IMR-90 (cell line): ENCODE data around the gene EHMT1. TPM values are rescaled to one million over a fixed set of nuclear protein-coding genes. Genes with fewer than 3 reads are reported as not detected.

Source experiments
- ATAC-seq: fragments of 200-7000 bp; cut with Tn5 transposase; 2 replicates; pipeline ENCODE4 v1.9.1; 2020; ENCODE audit warnings: low read depth, mild to moderate bottlenecking, moderate library complexity
- BruUV-seq: library from RNA; stranded (reverse); fragments of 400-500 nt; replicated peaks from 2 replicates; lab custom pipeline; 2021; lab: Mats Ljungman, UMichigan
- CTCF ChIA-PET: fragments of 300-600 bp; formaldehyde crosslinking; extraction: SDS; loops from one replicate; lab custom pipeline; 2021; ENCODE audit warnings: antibody characterized with exemption; lab: Yijun Ruan, JAX
- POLR2A ChIA-PET: fragments of 300-600 bp; sonication (Branson Sonifier 250); formaldehyde crosslinking; loops from one replicate; lab custom pipeline; 2022; ENCODE audit warnings: antibody characterized with exemption; ENCODE audit not compliant: unreplicated experiment; lab: Charles Lee
- DNase-seq: peaks from one replicate; pipeline ENCODE4 v3.0.0; 2013
- H2AFZ ChIP-seq: replicated peaks from 2 replicates; pipeline ENCODE3; 2013; ENCODE audit warnings: low read length, mild to moderate bottlenecking; ENCODE audit not compliant: poor library complexity
- H2AK5ac ChIP-seq: 2 replicates; pipeline ENCODE4 v1.6.1; 2013; ENCODE audit warnings: low read depth, low read length, inconsistent platforms
- H2AK9ac ChIP-seq: replicated peaks from 2 replicates; pipeline ENCODE3; 2013; ENCODE audit warnings: mild to moderate bottlenecking, low read depth, low read length, moderate library complexity; ENCODE audit not compliant: poor library complexity
- H2BK120ac ChIP-seq: 2 replicates; pipeline ENCODE4 v1.6.1; 2013; ENCODE audit warnings: low read depth, low read length, inconsistent platforms
- H2BK15ac ChIP-seq: 3 replicates; pipeline ENCODE4 v1.6.1; 2013; ENCODE audit warnings: low read depth, low read length, inconsistent platforms
- H2BK20ac ChIP-seq: 2 replicates; pipeline ENCODE4 v1.6.1; 2013; ENCODE audit warnings: low read depth, mild to moderate bottlenecking, inconsistent platforms, low read length, moderate library complexity
- H2BK5ac ChIP-seq: 2 replicates; pipeline ENCODE4 v1.6.1; 2013; ENCODE audit warnings: mild to moderate bottlenecking, low read depth, low read length, inconsistent platforms; ENCODE audit not compliant: poor library complexity, severe bottlenecking
- H3K14ac ChIP-seq: replicated peaks from 2 replicates; pipeline ENCODE4 v1.6.1; 2013; ENCODE audit warnings: low read depth, low read length, inconsistent platforms
- H3K18ac ChIP-seq: 2 replicates; pipeline ENCODE4 v1.6.1; 2013; ENCODE audit warnings: low read depth, low read length, control low read depth
- H3K23ac ChIP-seq: 2 replicates; pipeline ENCODE4 v1.6.1; 2013; ENCODE audit warnings: low read depth, low read length, inconsistent platforms
- H3K27ac ChIP-seq: 2 replicates; pipeline ENCODE4 v1.5.1; 2013; ENCODE audit warnings: mild to moderate bottlenecking, control low read depth, low read length; ENCODE audit not compliant: insufficient read depth
- H3K27me3 ChIP-seq: 2 replicates; pipeline ENCODE4 v1.6.1; 2013; ENCODE audit warnings: low read length; ENCODE audit not compliant: control insufficient read depth, insufficient read depth
- H3K36me3 ChIP-seq: 2 replicates; pipeline ENCODE4 v1.6.1; 2013; ENCODE audit warnings: low read length, mixed read lengths; ENCODE audit not compliant: control insufficient read depth, insufficient read depth
- H3K4ac ChIP-seq: 2 replicates; pipeline ENCODE4 v1.6.1; 2013; ENCODE audit warnings: low read depth, low read length, inconsistent platforms
- H3K4me1 ChIP-seq: 2 replicates; pipeline ENCODE4 v1.6.1; 2013; ENCODE audit warnings: low read length, mixed read lengths; ENCODE audit not compliant: control insufficient read depth, insufficient read depth
- H3K4me2 ChIP-seq: 2 replicates; pipeline ENCODE4 v1.6.1; 2013; ENCODE audit warnings: low read depth, mild to moderate bottlenecking, control low read depth, low read length, moderate library complexity
- H3K4me3 ChIP-seq: 2 replicates; pipeline ENCODE4 v1.5.1; 2013; ENCODE audit warnings: low read depth, mild to moderate bottlenecking, control low read depth, low read length, moderate library complexity; ENCODE audit not compliant: insufficient read depth
- H3K56ac ChIP-seq: 2 replicates; pipeline ENCODE4 v1.6.1; 2013; ENCODE audit warnings: low read length, inconsistent platforms; ENCODE audit not compliant: insufficient read depth; ENCODE audit errors: extremely low read depth
- H3K79me1 ChIP-seq, 2 experiments: 2 replicates each; pipeline ENCODE4 v1.6.1; 2013; ENCODE audit warnings: low read length in 2 of 2, inconsistent platforms in 1 of 2, low read depth in 1 of 2
- H3K9ac ChIP-seq: 2 replicates; pipeline ENCODE4 v1.6.1; 2013; ENCODE audit warnings: low read depth, low read length, control low read depth
- H3K9me1 ChIP-seq: 2 replicates; pipeline ENCODE4 v1.6.1; 2013; ENCODE audit warnings: low read length, inconsistent platforms; ENCODE audit not compliant: insufficient read depth
- H3K9me3 ChIP-seq: 2 replicates; pipeline ENCODE4 v1.6.1; 2013; ENCODE audit warnings: low read length; ENCODE audit not compliant: control insufficient read depth, insufficient read depth
- H4K20me1 ChIP-seq: 2 replicates; pipeline ENCODE4 v1.6.1; 2013; ENCODE audit warnings: low read length, inconsistent platforms; ENCODE audit not compliant: insufficient read depth
- H4K5ac ChIP-seq: 2 replicates; pipeline ENCODE4 v1.6.1; 2013; ENCODE audit warnings: mild to moderate bottlenecking, low read depth, low read length, control low read depth
- H4K8ac ChIP-seq, 2 experiments: 2 replicates each; pipeline ENCODE4 v1.6.1; 2013; ENCODE audit warnings: low read depth in 2 of 2, low read length in 2 of 2, control low read depth in 1 of 2, inconsistent platforms in 1 of 2
- H4K91ac ChIP-seq: 2 replicates; pipeline ENCODE4 v1.6.1; 2013; ENCODE audit warnings: low read depth, low read length, inconsistent platforms; ENCODE audit not compliant: insufficient read depth
- SMC3 ChIP-seq: fragments of 150-350 bp; IDR thresholded peaks from 2 replicates; pipeline ENCODE4 v1.6.1; 2016; ENCODE audit warnings: low read depth, mild to moderate bottlenecking, antibody characterized with exemption, low read length, moderate library complexity
- WGBS, 2 experiments: methylation state at CpG; one replicate each; pipeline versions ENCODE4 v1.1.5 to v1.1.7; 2013; ENCODE audit warnings: missing lambda C conversion rate in 2 of 2; ENCODE audit not compliant: insufficient read length in 1 of 2; ENCODE audit errors: extremely low coverage in 2 of 2; 5-methylcytosine and 5-hydroxymethylcytosine counted together
- dilution Hi-C: fragments of 300-500 bp; cut with HindIII; formaldehyde crosslinking; loops from one replicate; pipeline ENCODE4 v1.14.3; 2018; ENCODE audit warnings: low sequenced_read_pairs; ENCODE audit not compliant: unreplicated experiment
- in situ Hi-C: fragments of 300-500 bp; cut with MboI; formaldehyde crosslinking; loops from 3 replicates; pipeline ENCODE4 v1.14.3; 2019; ENCODE audit warnings: low sequenced_read_pairs, inconsistent platforms, mixed read lengths
- intact Hi-C: fragments of 100-400 bp; cut with micrococcal nuclease; formaldehyde crosslinking; loops from 2 replicates; pipeline ENCODE4 v1.10.0; 2022
- polyA plus RNA-seq, 3 experiments: library from polyadenylated mRNA; depleted of rRNA; stranded (reverse); fragments of >200 nt; gene quantifications; 2 replicates each; pipeline ENCODE4 v1.2.3, GENCODE V29; 2012; ENCODE audit warnings: low replicate concordance in 1 of 3
- total RNA-seq: library from RNA; depleted of rRNA; stranded (reverse); fragments of >200 nt; gene quantifications from 2 replicates; pipeline ENCODE4 v1.2.3, GENCODE V29; 2012

EHMT1 gene
- total and polyA plus RNA-seq, 2 of the 4 experiments (the other 2 are of a cell fraction) = 32.8 to 35.1 TPM

- 77% methylated on average over 9 of the region's 10 CpGs; no CpG with 5 or more reads in 1 of the 2 experiments for WGBS, 2 experiments
- Histone ChIP-seq H3K27me3 (no peaks in the 10 kb centered on the region; the same call in 1 of the 2 replicates), H3K23ac (no peak overlapping the region), H3K56ac (no peak overlapping the region), H4K8ac (no peak overlapping the region), H3K9me1 (no peaks in the 10 kb centered on the region), H2BK20ac (no peak overlapping the region), H3K4me1 (no peaks in the 10 kb centered on the region), H4K91ac (no peak overlapping the region), H3K27ac (no peak overlapping the region), H3K4ac (no peak overlapping the region), H3K79me1 (no peaks in the 10 kb centered on the region), H2AK9ac (no peak overlapping the region), H4K20me1 (no peaks in the 10 kb centered on the region), H3K36me3 (no peaks in the 10 kb centered on the region), H3K14ac (no peak overlapping the region), H2AK5ac (no peak overlapping the region), H3K4me3 (no peak overlapping the region), H2BK5ac (no peak overlapping the region), H2BK120ac (no peak overlapping the region), H4K5ac (no peak overlapping the region), H3K9ac (no peak overlapping the region), H3K4me2 (no peak overlapping the region), H3K9me3 (peaks cover 15% of the 10 kb centered on the region), H3K18ac (no peak overlapping the region), H2AFZ (no peak overlapping the region), H2BK15ac (no peak overlapping the region)
- ATAC-seq (no peak), DNase-seq (no peak)
- BruUV-seq = no TSS peak
- POLR2A ChIA-PET = no interaction called here
- intact Hi-C loops = no loop called here
- dilution Hi-C loops = no loop called here
- no peak for TF ChIP-seq SMC3
- CTCF ChIA-PET = no interaction called here
- in situ Hi-C loops = no loop called here
Observed at GRCh38 chr9:137875846-137876245, 257.0 kb downstream of the EHMT1 start.
